H1 (cell line): ENCODE measurements around the gene ADCY2. TPM values are rescaled to one million over a fixed set of nuclear protein-coding genes. Genes with fewer than 3 reads are reported as not detected.

Experiments used
- CTCF ChIA-PET: fragments of 300-600 bp; sonication (Branson Sonifier 250); formaldehyde crosslinking; loops from one replicate; lab custom pipeline; 2021; ENCODE audit not compliant: partially characterized antibody; lab: Charles Lee
- POLR2A ChIA-PET: fragments of 300-600 bp; sonication (Branson Sonifier 250); formaldehyde crosslinking; loops from one replicate; lab custom pipeline; 2021; ENCODE audit warnings: inconsistent platforms; ENCODE audit not compliant: partially characterized antibody; lab: Charles Lee
- DNase-seq, 2 experiments: peaks; one replicate each; pipeline versions ENCODE4 v3.0.0 to v3.0.0-alpha.2; 2010 to 2022; ENCODE audit warnings: low spot score in 2 of 2, low read depth in 1 of 2, mixed read lengths in 1 of 2
- FAIRE-seq: peaks from 2 replicates; lab custom pipeline; 2011; peaks lifted over from hg19 to GRCh38; lab: Jason Lieb, UNC
- H2AFZ ChIP-seq: 2 replicates; pipeline ENCODE4 v1.8.1; 2012; ENCODE audit warnings: low read length, inconsistent platforms
- H2AK5ac ChIP-seq: 2 replicates; pipeline ENCODE4 v1.6.1; 2013; ENCODE audit warnings: low read depth, low read length
- H2BK120ac ChIP-seq: replicated peaks from 2 replicates; pipeline ENCODE3; 2013; ENCODE audit warnings: low read depth, low read length, inconsistent platforms
- H2BK12ac ChIP-seq: 2 replicates; pipeline ENCODE4 v1.6.1; 2013; ENCODE audit warnings: low read depth, low read length
- H2BK15ac ChIP-seq: 2 replicates; pipeline ENCODE4 v1.6.1; 2013; ENCODE audit warnings: low read length
- H2BK20ac ChIP-seq: 2 replicates; pipeline ENCODE4 v1.6.1; 2013; ENCODE audit warnings: low read length
- H2BK5ac ChIP-seq: 2 replicates; pipeline ENCODE4 v1.6.1; 2013; ENCODE audit warnings: low read depth, low read length
- H3K14ac ChIP-seq: 2 replicates; pipeline ENCODE4 v1.6.1; 2013; ENCODE audit warnings: inconsistent platforms; ENCODE audit not compliant: insufficient read length
- H3K18ac ChIP-seq: 2 replicates; pipeline ENCODE4 v1.6.1; 2013; ENCODE audit warnings: low read length; ENCODE audit errors: extremely low read depth
- H3K23ac ChIP-seq: 2 replicates; pipeline ENCODE4 v1.6.1; 2013; ENCODE audit warnings: inconsistent platforms; ENCODE audit not compliant: insufficient read length
- H3K23me2 ChIP-seq: 2 replicates; pipeline ENCODE4 v1.6.1; 2013; ENCODE audit warnings: low read depth, low read length
- H3K27ac ChIP-seq: 2 replicates; pipeline ENCODE4 v1.6.1; 2011; ENCODE audit warnings: low read depth, low read length, inconsistent platforms
- H3K27me3 ChIP-seq, 4 experiments: replicated peaks in 1 of 4; 1 replicate in 1 of 4; 2 replicates in 3 of 4; pipeline versions ENCODE4 v1.6.1 to v1.8.1; 2011 to 2013; ENCODE audit warnings: low read length in 3 of 4, mild to moderate bottlenecking in 3 of 4, inconsistent platforms in 2 of 4, mixed read lengths in 2 of 4, moderate library complexity in 1 of 4; ENCODE audit not compliant: control insufficient read depth in 3 of 4, insufficient read depth in 3 of 4; ENCODE audit errors: extremely low read depth in 1 of 4
- H3K36me3 ChIP-seq, 4 experiments: 2 replicates each; pipeline versions ENCODE4 v1.6.1 to v1.8.1; 2011 to 2013; ENCODE audit warnings: mild to moderate bottlenecking in 4 of 4, low read length in 3 of 4, moderate library complexity in 2 of 4, control low read depth in 1 of 4, inconsistent platforms in 1 of 4; ENCODE audit not compliant: insufficient read depth in 4 of 4, control insufficient read depth in 2 of 4
- H3K4ac ChIP-seq: replicated peaks from 2 replicates; pipeline ENCODE3; 2013; ENCODE audit warnings: low read length, low read depth, mixed read lengths, inconsistent platforms; ENCODE audit not compliant: insufficient read length
- H3K4me1 ChIP-seq, 4 experiments: replicated peaks in 1 of 4; 1 replicate in 1 of 4; 2 replicates in 3 of 4; pipeline versions ENCODE4 v1.6.1 to v1.8.1; 2011 to 2013; ENCODE audit warnings: low read length in 3 of 4, inconsistent platforms in 2 of 4, mixed read lengths in 1 of 4; ENCODE audit not compliant: insufficient read depth in 4 of 4, control insufficient read depth in 3 of 4
- H3K4me2 ChIP-seq, 2 experiments: 2 replicates each; pipeline versions ENCODE4 v1.6.1 to v1.8.1; 2011 to 2013; ENCODE audit warnings: low read depth in 2 of 2, low read length in 2 of 2, control low read depth in 1 of 2, inconsistent platforms in 1 of 2, mild to moderate bottlenecking in 1 of 2; ENCODE audit not compliant: insufficient read depth in 1 of 2
- H3K4me3 ChIP-seq, 4 experiments: fragments of 200-600, 300-600 bp in 1 of 4; sonication (generic), shearing (Covaris generic), sonication (Bioruptor Twin) in 1 of 4; 2 replicates each; pipeline versions ENCODE4 v1.5.1 to v1.8.1; 2011 to 2016; ENCODE audit warnings: low read length in 4 of 4, low read depth in 3 of 4, control low read depth in 2 of 4, inconsistent platforms in 2 of 4, mild to moderate bottlenecking in 2 of 4, mixed read lengths in 1 of 4, moderate library complexity in 1 of 4; ENCODE audit not compliant: insufficient read depth in 2 of 4; ENCODE audit errors: extremely low read depth in 1 of 4
- H3K56ac ChIP-seq: replicated peaks from 2 replicates; pipeline ENCODE3; 2013; ENCODE audit warnings: low read depth, mild to moderate bottlenecking, mixed read lengths, low read length, inconsistent platforms; ENCODE audit not compliant: insufficient read length
- H3K79me1 ChIP-seq: 2 replicates; pipeline ENCODE4 v1.6.1; 2013; ENCODE audit warnings: low read depth, low read length, control low read depth
- H3K79me2 ChIP-seq, 2 experiments: 2 replicates each; pipeline versions ENCODE4 v1.6.1 to v1.8.1; 2012 to 2013; ENCODE audit warnings: low read length in 2 of 2, mild to moderate bottlenecking in 2 of 2, inconsistent platforms in 1 of 2; ENCODE audit not compliant: insufficient read depth in 2 of 2, control insufficient read depth in 1 of 2
- H3K9ac ChIP-seq, 4 experiments: replicated peaks in 1 of 4; 1 replicate in 1 of 4; 2 replicates in 3 of 4; pipeline versions ENCODE4 v1.6.1 to v1.8.1; 2011 to 2013; ENCODE audit warnings: low read depth in 3 of 4, low read length in 3 of 4, control low read depth in 2 of 4, mild to moderate bottlenecking in 2 of 4, moderate library complexity in 2 of 4, inconsistent platforms in 1 of 4; ENCODE audit errors: extremely low read depth in 1 of 4
- H3K9me3 ChIP-seq, 2 experiments: 2 replicates each; pipeline versions ENCODE4 v1.6.1 to v1.8.1; 2012 to 2013; ENCODE audit warnings: mild to moderate bottlenecking in 2 of 2, moderate library complexity in 2 of 2, control low read depth in 1 of 2, inconsistent platforms in 1 of 2, low read depth in 1 of 2, low read length in 1 of 2, mixed read lengths in 1 of 2; ENCODE audit not compliant: insufficient read depth in 2 of 2
- H4K20me1 ChIP-seq, 2 experiments: replicated peaks in 1 of 2; 2 replicates each; pipeline versions ENCODE3 to v1.8.1; 2011 to 2013; ENCODE audit warnings: inconsistent platforms in 2 of 2, low read length in 2 of 2, mild to moderate bottlenecking in 1 of 2; ENCODE audit not compliant: insufficient read depth in 2 of 2, control insufficient read depth in 1 of 2
- H4K5ac ChIP-seq: 2 replicates; pipeline ENCODE4 v1.6.1; 2013; ENCODE audit warnings: low read length, low read depth, mixed read lengths, inconsistent platforms; ENCODE audit not compliant: insufficient read length
- H4K8ac ChIP-seq: 2 replicates; pipeline ENCODE4 v1.8.0; 2013; ENCODE audit warnings: mild to moderate bottlenecking, moderate library complexity, low read length, inconsistent platforms; ENCODE audit not compliant: insufficient read depth; ENCODE audit errors: extremely low read depth
- H4K91ac ChIP-seq: replicated peaks from 2 replicates; pipeline ENCODE3; 2013; ENCODE audit warnings: low read length, mixed read lengths, inconsistent platforms; ENCODE audit not compliant: insufficient read length
- TCF12 ChIP-seq: IDR thresholded peaks from 2 replicates; pipeline ENCODE4 v1.6.1; 2011; ENCODE audit warnings: low read depth, mild to moderate bottlenecking, low read length
- WGBS, 2 experiments: shearing (Covaris generic) in 1 of 2; methylation state at CpG; one replicate each; pipeline versions ENCODE4 v1.1.6 to v1.1.7; 2013 to 2015; ENCODE audit warnings: low lambda C conversion rate in 2 of 2, mixed read lengths in 2 of 2, inconsistent platforms in 1 of 2, low coverage in 1 of 2, missing lambda C conversion rate in 1 of 2; ENCODE audit not compliant: insufficient replicate concordance in 2 of 2, insufficient coverage in 1 of 2, insufficient read length in 1 of 2; ENCODE audit errors: extremely low coverage in 1 of 2, missing lambda C conversion rate in 1 of 2; 5-methylcytosine and 5-hydroxymethylcytosine counted together
- polyA plus RNA-seq, 7 experiments: library from polyadenylated mRNA; depleted of rRNA in 3 of 7; stranded (reverse) in 5 of 7; unstranded in 2 of 7; fragments of >200 nt in 5 of 7; fragments of 200-250 nt in 2 of 7; gene quantifications; 1 replicate in 5 of 7; 2 replicates in 1 of 7; 4 replicates in 1 of 7; pipeline versions ENCODE4 v1.2.1 to v1.2.3, GENCODE V29; 2011 to 2013; ENCODE audit warnings: missing spikeins in 2 of 7, mixed read lengths in 2 of 7
- total RNA-seq: library from RNA; stranded (reverse); fragmentation: NEBNext Ultra II Directional; extraction: Animal tissue kit (Norgen Biotek cat#: 25700); gene quantifications from 2 replicates; pipeline ENCODE4 v1.2.1, GENCODE V29; 2021

The ADCY2 gene
- total and polyA plus RNA-seq, 2 of the 8 experiments (the other 6 are each of a cell fraction or from before 2014, with no cell fraction given), result 35.8 to 122 TPM

DNA sequence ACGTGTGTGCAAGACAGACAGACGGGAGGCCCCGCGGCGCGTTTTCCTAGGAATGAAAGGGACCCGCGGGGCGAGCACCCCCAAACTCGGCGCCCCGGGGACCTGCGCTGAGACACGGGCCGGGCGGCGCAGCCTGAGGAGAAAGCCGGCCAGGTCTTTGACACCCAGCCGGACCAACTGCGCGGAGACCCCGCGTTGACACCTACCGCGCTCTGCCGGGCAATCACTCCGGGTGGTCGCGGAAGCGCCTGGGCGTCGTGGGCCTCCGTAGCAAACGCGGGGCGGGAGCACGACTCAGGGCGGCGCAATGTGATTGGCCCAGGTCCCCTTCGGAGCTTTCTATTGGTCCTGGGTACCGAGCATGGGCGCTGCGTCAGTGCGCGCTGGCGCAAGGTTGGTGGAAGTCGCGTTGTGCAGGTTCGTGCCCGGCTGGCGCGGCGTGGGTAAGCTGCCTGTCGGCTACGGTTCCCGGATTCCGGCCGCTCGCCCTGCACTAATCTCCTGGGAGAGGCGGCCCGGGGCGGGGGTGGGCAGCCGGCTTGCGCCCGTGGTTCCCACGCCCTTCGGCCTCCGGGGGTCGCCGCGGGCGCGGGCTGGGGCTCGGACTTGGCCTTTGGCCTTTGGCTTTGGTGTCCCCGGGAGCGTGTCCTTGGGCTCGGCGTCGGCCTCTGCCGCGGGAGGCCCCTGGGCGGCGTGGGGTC is 473.0 kb downstream of the ADCY2 start, which contains the start of the genes FASTKD3 and MTRR:
FASTKD3 (minus strand) TSS at position 259 of the 701 bp plus-strand sequence. CDS start 948 bp downstream, outside the sequence.
MTRR (plus strand) TSS at position 376 of the 701 bp plus-strand sequence. CDS start 1,647 bp downstream, outside the sequence.
- H4K20me1 ChIP-seq, result peaks cover 8 to 15% of the 10 kb centered on the region in 2 experiments
- no peaks in the 10 kb centered on the region for H3K27me3 ChIP-seq
- peak within 1 kb of the TSS; percentile 43 to 59 (median 47); a peak in 6 of 7 replicates for H3K9ac ChIP-seq
- H4K91ac ChIP-seq, result no peak within 1 kb of the TSS
- peak within 1 kb of the TSS; percentile 6 for H3K56ac ChIP-seq
- FAIRE-seq (peak; percentile 55), DNase-seq (peak in 1 of 2 experiments; percentile 89)
- H3K23ac ChIP-seq, result no peak within 1 kb of the TSS
- no peak within 1 kb of the TSS for H3K14ac ChIP-seq
- H4K5ac ChIP-seq, result peak within 1 kb of the TSS; percentile 38
- no peak within 1 kb of the TSS for H2BK12ac ChIP-seq
- 2% methylated on average over 80 of the region's 83 CpGs; no CpG with 5 or more reads in 1 of the 2 experiments for WGBS, 2 experiments
- 0 out of 2 replicates have a peak within 1 kb of the TSS, but pooled peaks have one; percentile 38 for H3K18ac ChIP-seq
- no peaks in the 10 kb centered on the region for H3K9me3 ChIP-seq
- H3K79me2 ChIP-seq, result peaks cover 20 to 54% of the 10 kb centered on the region in 2 experiments
- H3K23me2 ChIP-seq, result peaks cover 7% of the 10 kb centered on the region
- H3K36me3 ChIP-seq, result peaks cover 0 to 14% (median 3%) of the 10 kb centered on the region in 4 experiments; a peak in 3 of 8 replicates
- ChIA-PET POLR2A (interaction anchor here (1.0 to 1.4 kb wide), 3 partner anchors 9 to 18 kb away, joined by 4 to 6 read pairs (median 5); partner anchors contain the start of gene CFAP90), CTCF (interaction anchor here (1.4 to 5.4 kb wide), 6 partner anchors 11 to 1049 kb away, joined by 5 to 25 read pairs (median 8); partner anchors contain the start of gene CFAP90)
- H4K8ac ChIP-seq, result 0 out of 2 replicates have a peak within 1 kb of the TSS, but pooled peaks have one; percentile 28
- 0 out of 2 replicates have a peak within 1 kb of the TSS, but pooled peaks have one; percentile 83 for H2AFZ ChIP-seq
- peak within 1 kb of the TSS; percentile 83 to 92 for H3K4me2 ChIP-seq
- no peak within 1 kb of the TSS for H2BK20ac ChIP-seq
- H2AK5ac ChIP-seq, result no peak within 1 kb of the TSS
- no peak within 1 kb of the TSS for H2BK15ac ChIP-seq
- peaks cover 3% of the 10 kb centered on the region for H3K79me1 ChIP-seq
- H3K27ac ChIP-seq, result peak within 1 kb of the TSS; percentile 43; the same call in 1 of the 2 replicates
- H2BK120ac ChIP-seq, result no peak within 1 kb of the TSS
- no peak within 1 kb of the TSS for H2BK5ac ChIP-seq
- peak within 1 kb of the TSS; percentile 70 to 93 (median 74) for H3K4me3 ChIP-seq
- no peak within 1 kb of the TSS for H3K4ac ChIP-seq
- peaks cover 0 to 4% (median 0%) of the 10 kb centered on the region in 4 experiments; a peak in 2 of 7 replicates for H3K4me1 ChIP-seq
- TF ChIP-seq TCF12, result no peak
